VCaP (cell line): ENCODE results near the gene ESPL1.
A peak's percentile ranks its signal among the peaks of the same experiment; 100 is the strongest.
"Not testable (repeated sequence)": the region's sequence is repeated elsewhere in the genome, so short reads cannot be mapped to it uniquely, and the experiment has no call there.

ENCODE experiments used
- H3K27ac ChIP-seq: fragments of 450-650 bp; 2 replicates; pipeline ENCODE4 v1.5.1; 2017
- TF ChIP-seq, protein P1 (sequence below): fragments of 450-650 bp; conservative IDR thresholded peaks from 2 replicates; pipeline ENCODE4 v1.5.1; 2017; ENCODE audit warnings: mild to moderate bottlenecking, moderate library complexity

Gene ESPL1

DNA sequence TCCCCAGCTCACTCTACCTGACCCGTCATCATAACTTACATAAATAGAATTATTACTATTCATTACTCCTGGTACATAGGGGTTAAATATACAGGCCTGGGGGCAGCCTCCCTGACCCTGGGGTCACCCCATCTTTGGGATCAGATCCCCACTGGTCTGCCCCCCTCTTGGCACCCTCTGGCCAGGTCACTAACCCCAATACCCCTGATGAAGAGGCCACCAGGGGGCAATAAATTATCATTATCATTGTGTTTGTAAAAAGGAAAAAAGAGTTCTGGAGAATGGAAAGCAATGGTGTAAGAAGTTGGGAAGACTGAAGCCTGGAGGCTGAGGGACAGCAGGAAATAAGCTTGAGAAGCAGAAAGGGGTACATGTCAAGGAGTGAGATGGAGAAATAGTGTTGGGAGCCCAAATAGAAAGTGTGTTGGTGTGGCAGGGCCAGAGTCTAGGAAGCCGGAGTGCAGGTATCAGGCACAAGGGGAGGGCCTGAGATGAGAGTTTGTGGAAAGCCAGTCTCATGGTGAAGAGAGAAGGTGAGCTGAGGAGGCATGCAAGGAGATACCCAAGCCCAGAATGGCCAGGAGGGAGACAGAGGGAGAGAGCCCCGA lies 59.4 kb downstream of the ESPL1 start:
- H3K27ac ChIP-seq: no peak overlapping the region
- TF ChIP-seq, protein P1, sequence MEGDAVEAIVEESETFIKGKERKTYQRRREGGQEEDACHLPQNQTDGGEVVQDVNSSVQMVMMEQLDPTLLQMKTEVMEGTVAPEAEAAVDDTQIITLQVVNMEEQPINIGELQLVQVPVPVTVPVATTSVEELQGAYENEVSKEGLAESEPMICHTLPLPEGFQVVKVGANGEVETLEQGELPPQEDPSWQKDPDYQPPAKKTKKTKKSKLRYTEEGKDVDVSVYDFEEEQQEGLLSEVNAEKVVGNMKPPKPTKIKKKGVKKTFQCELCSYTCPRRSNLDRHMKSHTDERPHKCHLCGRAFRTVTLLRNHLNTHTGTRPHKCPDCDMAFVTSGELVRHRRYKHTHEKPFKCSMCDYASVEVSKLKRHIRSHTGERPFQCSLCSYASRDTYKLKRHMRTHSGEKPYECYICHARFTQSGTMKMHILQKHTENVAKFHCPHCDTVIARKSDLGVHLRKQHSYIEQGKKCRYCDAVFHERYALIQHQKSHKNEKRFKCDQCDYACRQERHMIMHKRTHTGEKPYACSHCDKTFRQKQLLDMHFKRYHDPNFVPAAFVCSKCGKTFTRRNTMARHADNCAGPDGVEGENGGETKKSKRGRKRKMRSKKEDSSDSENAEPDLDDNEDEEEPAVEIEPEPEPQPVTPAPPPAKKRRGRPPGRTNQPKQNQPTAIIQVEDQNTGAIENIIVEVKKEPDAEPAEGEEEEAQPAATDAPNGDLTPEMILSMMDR: peak; percentile 28; the same call in 1 of the 2 replicates

DNA sequence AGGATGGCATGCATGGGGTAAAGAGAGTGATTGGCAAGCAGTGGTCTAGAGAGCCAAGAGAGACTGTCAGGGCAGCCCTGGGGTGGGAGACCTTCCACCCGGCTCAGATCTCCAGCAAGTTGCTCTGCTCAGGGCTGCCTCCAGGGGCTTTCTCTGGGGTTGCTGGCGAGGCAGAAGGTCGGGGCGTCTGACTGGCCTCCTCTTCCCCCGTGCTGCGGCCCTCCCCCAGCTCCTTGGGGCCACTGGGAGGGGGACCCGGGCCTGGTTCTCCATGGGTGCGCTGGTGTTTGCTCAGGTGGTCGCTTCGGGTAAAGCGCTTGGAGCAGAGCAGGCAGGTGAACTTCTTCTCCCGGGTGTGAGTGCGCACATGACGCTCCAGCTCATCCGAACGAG lies 59.9 kb downstream of the ESPL1 start:
- H3K27ac ChIP-seq: no peak overlapping the region
- TF ChIP-seq, protein P1: no peak

- H3K27ac ChIP-seq: no peak overlapping the region
- TF ChIP-seq, protein P1: no peak
These were observed 62.6 kb downstream of the ESPL1 start for GRCh38 chr12:53330671-53331070.

GRCh38 chr12:53332339-53332738 lies 64.2 kb downstream of the ESPL1 start:
- H3K27ac ChIP-seq: not testable (repeated sequence)

DNA sequence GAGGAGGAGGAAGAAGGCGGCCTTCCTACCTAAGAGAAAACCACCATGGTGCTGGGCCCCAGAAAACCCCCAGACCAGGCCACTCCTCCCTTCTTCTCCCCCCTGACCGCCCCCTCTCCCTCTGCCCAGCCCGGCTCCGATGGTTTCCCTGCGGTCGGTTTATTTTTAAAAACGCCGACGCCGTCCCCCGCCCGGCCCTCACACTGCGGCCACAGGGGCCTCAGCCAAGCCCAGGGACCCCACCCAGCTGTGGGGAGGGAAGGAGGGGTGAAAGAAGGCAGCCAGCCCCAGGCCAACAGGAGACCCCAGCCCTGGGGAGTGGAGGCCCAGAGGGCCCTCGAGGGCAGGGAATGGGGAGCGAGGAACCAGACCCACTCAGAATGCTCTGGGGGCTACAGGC lies 64.6 kb downstream of the ESPL1 start:
- TF ChIP-seq, protein P1: no peak
- no peak overlapping the region for H3K27ac ChIP-seq

GRCh38 chr12:53333289-53333688 lies 65.2 kb downstream of the ESPL1 start:
- no peak overlapping the region for H3K27ac ChIP-seq
- TF ChIP-seq, protein P1: no peak

DNA sequence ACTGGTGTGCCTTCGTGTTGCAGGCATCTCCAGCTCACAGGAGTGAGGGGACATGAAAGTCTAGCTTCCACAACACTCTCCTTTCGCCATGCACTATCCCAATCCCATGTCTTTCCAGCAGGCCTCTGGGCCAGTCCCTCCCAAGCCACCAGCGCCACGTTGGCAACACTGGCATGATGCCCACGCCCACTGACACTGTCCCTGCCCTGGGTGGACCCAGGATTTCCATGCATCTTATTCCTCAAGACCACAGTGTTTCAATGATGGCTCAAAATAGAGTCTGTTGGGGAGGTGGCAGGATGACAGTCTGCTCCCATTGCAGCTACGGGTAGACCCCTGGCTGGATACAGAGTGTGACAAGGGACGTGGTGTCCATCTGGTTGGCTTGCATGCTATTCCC lies 65.7 kb downstream of the ESPL1 start:
- H3K27ac ChIP-seq: no peak overlapping the region
- TF ChIP-seq, protein P1: no peak

DNA sequence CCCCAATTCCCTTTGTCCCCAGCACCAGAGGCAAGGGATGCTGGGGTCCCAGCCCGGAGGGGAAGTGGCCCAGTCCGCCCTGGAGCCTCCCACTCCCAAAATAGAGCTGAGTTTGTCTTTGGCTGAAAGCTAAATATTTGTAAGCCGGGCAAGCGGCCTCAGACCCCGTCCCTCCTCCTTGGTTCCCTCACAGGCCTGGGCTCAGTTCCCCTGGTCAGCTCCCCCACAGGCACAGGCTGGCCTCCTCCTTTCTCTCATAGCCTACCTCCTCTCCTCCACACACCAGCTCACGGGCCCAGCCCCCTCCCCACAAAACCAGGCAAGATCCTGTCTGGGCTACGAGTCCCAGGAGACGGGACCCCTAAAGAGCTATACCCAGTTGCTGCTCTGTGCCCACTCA lies 66.7 kb downstream of the ESPL1 start:
- TF ChIP-seq, protein P1: no peak

More for the DNA sequence above, 66.7 kb downstream of the ESPL1 start:
- no peak overlapping the region for H3K27ac ChIP-seq
